Measurements from ENCODE around the gene MAEA. TPM values are rescaled to one million over a fixed set of nuclear protein-coding genes. Genes with fewer than 3 reads are reported as not detected.

MAEA gene
- total and polyA plus RNA-seq, 4 donors, result 20.9 to 33.9 (median 29.8) TPM

DNA sequence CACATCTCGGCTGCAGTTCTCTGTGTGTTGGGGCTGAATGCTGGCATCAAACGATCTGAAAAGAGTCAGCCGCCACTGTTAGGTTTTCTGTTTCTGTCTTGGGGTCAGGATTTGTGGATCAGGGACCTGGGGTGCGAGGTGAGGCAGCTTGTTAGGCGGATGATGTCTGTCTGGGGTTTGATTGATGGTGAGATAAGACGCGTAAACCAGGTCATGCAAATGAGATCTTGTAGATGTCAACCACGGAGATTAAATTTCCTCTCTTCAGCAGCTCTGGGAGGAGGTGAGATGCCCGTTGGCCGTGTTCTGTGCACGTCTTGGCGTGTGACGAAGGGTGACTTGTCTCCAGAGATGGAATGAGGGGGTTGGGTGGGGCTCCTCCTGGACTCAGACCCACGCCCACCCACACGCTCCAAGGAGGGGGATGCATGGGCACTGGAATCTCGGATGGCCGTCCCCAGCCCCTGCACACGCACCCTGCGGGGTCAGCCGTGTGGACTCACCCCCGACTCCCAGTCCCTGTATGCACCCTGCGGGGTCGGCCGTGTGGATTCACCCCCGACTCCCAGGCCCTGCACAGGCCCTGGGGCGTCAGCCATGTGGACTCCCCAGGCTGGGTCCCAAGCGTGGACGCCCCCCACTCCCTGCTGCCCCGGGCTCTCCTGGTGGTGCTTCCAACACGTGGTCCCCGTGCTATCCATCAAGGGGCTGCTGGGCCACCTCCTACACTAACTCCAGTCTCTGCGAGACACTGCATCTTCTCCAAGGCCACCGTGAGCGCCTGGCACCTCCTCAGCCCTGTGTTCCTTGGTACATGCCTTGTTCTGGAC is 41.3 kb downstream of the MAEA start:
- H3K4me3 ChIP-seq (ENCODE audit: low read depth in 1 of 3, low read length in 3 of 3), result no peak overlapping the region
- H3K9me3 ChIP-seq (ENCODE audit: control insufficient read depth in 4 of 4, low read length in 3 of 4), result no peaks in the 10 kb centered on the region
- no peaks in the 10 kb centered on the region for H3K27me3 ChIP-seq (ENCODE audit: control insufficient read depth in 4 of 4, insufficient read depth in 4 of 4, low read length in 3 of 4)
- no peak for DNase-seq (ENCODE audit: low spot score)
- no peak for TF ChIP-seq CTCF (IDR thresholded peaks at IDR 0.05; ENCODE audit: low read depth, low read length, missing input control)
- TF ChIP-seq, protein P1, sequence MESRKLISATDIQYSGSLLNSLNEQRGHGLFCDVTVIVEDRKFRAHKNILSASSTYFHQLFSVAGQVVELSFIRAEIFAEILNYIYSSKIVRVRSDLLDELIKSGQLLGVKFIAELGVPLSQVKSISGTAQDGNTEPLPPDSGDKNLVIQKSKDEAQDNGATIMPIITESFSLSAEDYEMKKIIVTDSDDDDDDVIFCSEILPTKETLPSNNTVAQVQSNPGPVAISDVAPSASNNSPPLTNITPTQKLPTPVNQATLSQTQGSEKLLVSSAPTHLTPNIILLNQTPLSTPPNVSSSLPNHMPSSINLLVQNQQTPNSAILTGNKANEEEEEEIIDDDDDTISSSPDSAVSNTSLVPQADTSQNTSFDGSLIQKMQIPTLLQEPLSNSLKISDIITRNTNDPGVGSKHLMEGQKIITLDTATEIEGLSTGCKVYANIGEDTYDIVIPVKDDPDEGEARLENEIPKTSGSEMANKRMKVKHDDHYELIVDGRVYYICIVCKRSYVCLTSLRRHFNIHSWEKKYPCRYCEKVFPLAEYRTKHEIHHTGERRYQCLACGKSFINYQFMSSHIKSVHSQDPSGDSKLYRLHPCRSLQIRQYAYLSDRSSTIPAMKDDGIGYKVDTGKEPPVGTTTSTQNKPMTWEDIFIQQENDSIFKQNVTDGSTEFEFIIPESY (IDR thresholded peaks at IDR 0.05), result no peak
- TF ChIP-seq EGR1 (IDR thresholded peaks at IDR 0.05; ENCODE audit: low read depth in 2 of 2), result no peak
- no peak for TF ChIP-seq RXRA (IDR thresholded peaks at IDR 0.05)
- TF ChIP-seq, protein P2, sequence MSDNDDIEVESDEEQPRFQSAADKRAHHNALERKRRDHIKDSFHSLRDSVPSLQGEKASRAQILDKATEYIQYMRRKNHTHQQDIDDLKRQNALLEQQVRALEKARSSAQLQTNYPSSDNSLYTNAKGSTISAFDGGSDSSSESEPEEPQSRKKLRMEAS (IDR thresholded peaks at IDR 0.05), result no peak
- TF ChIP-seq JUND (IDR thresholded peaks at IDR 0.05), result no peak
- no peak for TF ChIP-seq SP1 (IDR thresholded peaks at IDR 0.05)
- no peak for TF ChIP-seq FOXA1 (IDR thresholded peaks at IDR 0.05)
- no peak for TF ChIP-seq FOXA2 (IDR thresholded peaks at IDR 0.05)
- TF ChIP-seq ATF3 (IDR thresholded peaks at IDR 0.05), result no peak
- no peak for TF ChIP-seq HNF4G (IDR thresholded peaks at IDR 0.05)
- TF ChIP-seq TAF1 (conservative IDR thresholded peaks at IDR 0.05), result no peak
- TF ChIP-seq RAD21 (IDR thresholded peaks at IDR 0.05), result no peak
- no peak for TF ChIP-seq REST (IDR thresholded peaks at IDR 0.05)
- TF ChIP-seq YY1 (IDR thresholded peaks at IDR 0.05), result no peak
- no peak for TF ChIP-seq NR2F2 (IDR thresholded peaks at IDR 0.05)
- 92% methylated on average over 34 of the region's 34 CpGs for WGBS
- H3K27ac ChIP-seq (ENCODE audit: low read depth in 1 of 2, low read length in 2 of 2), result no peak overlapping the region
- H3K4me1 ChIP-seq (ENCODE audit: control insufficient read depth in 4 of 4, insufficient read depth in 4 of 4, low read length in 3 of 4), result no peaks in the 10 kb centered on the region
- no peak overlapping the region for H3K9ac ChIP-seq (ENCODE audit: low read depth in 1 of 2, low read length in 2 of 2)
- peaks cover 11 to 60% (median 18%) of the 10 kb centered on the region in 4 donors for H3K36me3 ChIP-seq (ENCODE audit: control insufficient read depth in 4 of 4, insufficient read depth in 3 of 4, low read depth in 1 of 4, low read length in 3 of 4)

Measured in liver (tissue), 9 donors.